HFF-Myc (cell line): ENCODE measurements around the gene PANK4.

Experiments
- DNase-seq: peaks from one replicate; pipeline ENCODE4 v3.0.0-alpha.2; 2011; ENCODE audit warnings: low read depth; ENCODE audit errors: extremely low read depth
- H3K4me3 ChIP-seq: replicated peaks from 2 replicates; pipeline ENCODE4 v1.5.1; 2011; ENCODE audit warnings: low read depth, mild to moderate bottlenecking, control low read depth, low read length
- CTCF ChIP-seq: IDR thresholded peaks from 2 replicates; pipeline ENCODE4 v1.5.1; 2012; ENCODE audit warnings: mild to moderate bottlenecking, low read depth, low read length, control low read depth; ENCODE audit errors: missing control alignments

Gene PANK4

GRCh38 chr1:2468540-2468939 lies 57.9 kb downstream of the PANK4 start:
- no peak for DNase-seq
- no peak for TF ChIP-seq CTCF
- H3K4me3 ChIP-seq: no peak overlapping the region

DNA sequence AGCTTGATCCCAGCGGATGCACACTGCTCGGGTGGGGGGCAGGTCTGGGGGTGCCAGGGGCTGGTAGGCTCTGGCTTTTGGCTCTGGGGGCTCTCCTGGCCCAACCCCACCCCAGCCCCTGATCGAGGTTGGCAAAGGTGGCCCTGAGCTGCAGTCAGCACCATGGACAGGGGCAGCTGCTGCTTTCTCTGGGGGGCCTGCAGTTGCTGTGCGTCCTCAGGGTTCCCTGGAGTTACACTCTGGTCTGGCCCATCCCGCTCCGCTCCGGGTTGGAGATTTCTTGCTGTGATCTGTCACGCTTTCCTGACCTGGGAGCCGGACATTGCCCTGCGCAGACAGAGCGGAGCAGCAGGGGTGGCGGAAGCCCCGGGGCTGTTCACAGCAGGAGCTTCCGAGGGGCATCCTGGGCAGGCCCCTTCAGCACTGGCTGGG lies 58.3 kb downstream of the PANK4 start:
- no peak for DNase-seq
- no peak for TF ChIP-seq CTCF
- H3K4me3 ChIP-seq: no peak overlapping the region

GRCh38 chr1:2466958-2467554 lies 59.3 kb downstream of the PANK4 start:
- no peak for TF ChIP-seq CTCF
- no peak overlapping the region for H3K4me3 ChIP-seq
- DNase-seq: no peak

DNA sequence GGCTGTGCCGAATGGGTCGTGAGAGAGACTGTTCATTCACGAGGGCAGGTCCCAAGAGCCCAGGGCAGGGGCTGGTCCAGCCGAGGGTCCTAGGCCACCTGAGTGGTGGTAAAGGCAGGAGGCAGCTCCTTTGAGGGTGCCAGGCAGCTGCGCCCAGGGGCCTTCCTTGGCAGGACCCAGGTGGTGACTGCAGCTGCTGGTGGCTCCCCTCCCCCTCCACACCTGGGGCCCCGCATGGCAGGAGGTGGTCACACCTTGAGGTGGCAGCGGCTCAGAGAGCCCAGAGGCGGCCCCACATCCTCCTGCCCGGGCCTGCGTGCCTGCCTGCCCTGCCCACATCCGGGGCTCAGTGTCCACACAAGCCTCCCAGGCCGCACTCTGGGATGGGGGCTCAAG lies 60.1 kb downstream of the PANK4 start:
- no peak for TF ChIP-seq CTCF
- H3K4me3 ChIP-seq: no peak overlapping the region
- DNase-seq: no peak

DNA sequence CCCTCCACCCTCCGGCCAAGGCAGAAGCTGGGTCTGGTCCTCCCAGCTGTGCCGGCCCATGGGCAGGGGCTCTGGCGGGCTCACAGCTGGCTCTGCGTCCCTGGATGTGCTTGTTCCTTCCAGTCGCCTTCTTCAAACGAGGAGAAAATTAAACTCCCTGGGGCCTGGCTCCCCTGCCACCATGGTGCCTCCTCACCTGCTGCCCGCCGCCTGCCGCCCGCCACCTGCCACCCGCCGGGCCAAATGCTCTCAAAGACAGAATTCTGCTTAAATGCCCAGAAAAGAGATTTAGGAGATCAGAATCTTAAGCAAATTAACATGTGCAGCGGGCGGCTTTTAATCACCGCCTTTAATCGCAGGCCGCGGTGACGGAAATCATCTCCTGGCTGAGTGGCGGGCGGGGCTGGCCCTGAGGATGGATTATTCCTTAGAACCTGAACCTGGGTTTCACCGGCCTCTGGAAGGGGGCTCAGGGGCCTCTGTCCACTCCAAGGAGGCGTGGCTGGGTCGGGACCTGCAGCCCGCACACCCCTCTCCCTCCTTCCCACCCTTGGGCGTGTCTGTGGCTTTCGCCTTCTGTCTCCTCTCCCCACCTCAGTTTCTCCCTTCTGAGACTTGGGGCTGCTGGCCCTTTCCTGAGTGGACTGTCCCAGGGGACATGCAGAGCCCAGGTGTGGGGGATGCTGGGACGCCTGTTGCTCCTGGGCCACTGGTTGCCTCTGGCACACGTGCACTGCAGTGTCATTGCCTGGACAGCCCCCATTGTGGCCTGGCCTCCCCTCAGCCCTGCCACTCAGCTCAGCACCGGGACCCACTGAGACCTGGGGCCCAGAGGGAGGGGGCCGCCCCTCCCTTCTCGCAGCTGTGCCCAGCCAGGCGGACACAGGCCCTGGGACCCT lies 60.8 kb downstream of the PANK4 start:
- H3K4me3 ChIP-seq: no peak overlapping the region
- no peak for TF ChIP-seq CTCF
- DNase-seq: no peak

GRCh38 chr1:2463396-2463795 lies 63.0 kb downstream of the PANK4 start:
- no peak for DNase-seq
- TF ChIP-seq CTCF: no peak
- H3K4me3 ChIP-seq: no peak overlapping the region
